Endothelial cell of umbilical vein (primary cell): ENCODE results near the gene ARMC7. TPM values are rescaled to one million over a fixed set of nuclear protein-coding genes. Genes with fewer than 3 reads are reported as not detected.
"Not testable (repeated sequence)": the region's sequence is repeated elsewhere in the genome, so short reads cannot be mapped to it uniquely, and the experiment has no call there.

Experiments
- BruUV-seq: library from RNA; stranded (reverse); fragments of 400-500 nt; replicated peaks from 2 replicates; lab custom pipeline; 2021; lab: Mats Ljungman, UMichigan
- CTCF ChIA-PET: fragments of 300-600, 350-600 bp; sonication (Branson Sonifier 250); formaldehyde crosslinking; loops from one replicate; lab custom pipeline; 2021; ENCODE audit warnings: antibody characterized with exemption, inconsistent platforms; lab: Charles Lee
- POLR2A ChIA-PET: fragments of 300-600, 350-600 bp; sonication (Branson Sonifier 250); formaldehyde crosslinking; loops from one replicate; lab custom pipeline; 2021; ENCODE audit warnings: antibody characterized with exemption, inconsistent platforms; lab: Charles Lee
- DNase-seq: peaks from one replicate; pipeline ENCODE4 v3.0.0-alpha.2; 2011; ENCODE audit warnings: low read depth, low spot score
- FAIRE-seq: peaks from 2 replicates; lab custom pipeline; 2011; peaks lifted over from hg19 to GRCh38; lab: Jason Lieb, UNC
- H2AFZ ChIP-seq: 2 replicates; pipeline ENCODE4 v1.6.0; 2012; ENCODE audit warnings: low read depth, low read length, control low read depth, inconsistent platforms
- H3K27ac ChIP-seq: 2 replicates; pipeline ENCODE4 v1.5.1; 2011; ENCODE audit warnings: low read depth, mild to moderate bottlenecking, control low read depth, low read length, moderate library complexity; ENCODE audit not compliant: insufficient read depth
- H3K27me3 ChIP-seq, 2 experiments: 2 replicates each; pipeline versions ENCODE4 v1.6.0 to v1.6.1; 2011; ENCODE audit warnings: low read length in 2 of 2, mixed read lengths in 1 of 2; ENCODE audit not compliant: control insufficient read depth in 2 of 2, insufficient read depth in 2 of 2
- H3K36me3 ChIP-seq, 2 experiments: 2 replicates in 1 of 2; 3 replicates in 1 of 2; pipeline ENCODE4 v1.5.1; 2011; ENCODE audit warnings: low read length in 2 of 2, mild to moderate bottlenecking in 1 of 2, moderate library complexity in 1 of 2; ENCODE audit not compliant: control insufficient read depth in 2 of 2, insufficient read depth in 2 of 2; ENCODE audit errors: extremely low read depth in 1 of 2
- H3K4me1 ChIP-seq: 3 replicates; pipeline ENCODE4 v1.5.1; 2011; ENCODE audit warnings: mild to moderate bottlenecking, low read length; ENCODE audit not compliant: control insufficient read depth, insufficient read depth; ENCODE audit errors: extremely low read depth
- H3K4me2 ChIP-seq: 2 replicates; pipeline ENCODE4 v1.6.1; 2011; ENCODE audit warnings: low read length, control low read depth, mixed read lengths; ENCODE audit not compliant: insufficient read depth
- H3K4me3 ChIP-seq, 3 experiments: fragments of 200-600 bp in 1 of 3; sonication (generic), shearing (Covaris generic) in 1 of 3; replicated peaks in 1 of 3; 2 replicates each; pipeline ENCODE4 v1.5.1; 2011 to 2016; ENCODE audit warnings: control low read depth in 3 of 3, low read length in 3 of 3, mild to moderate bottlenecking in 2 of 3, inconsistent platforms in 1 of 3, low read depth in 1 of 3, moderate library complexity in 1 of 3; ENCODE audit not compliant: insufficient read depth in 1 of 3
- H3K79me2 ChIP-seq: 2 replicates; pipeline ENCODE4 v1.6.0; 2012; ENCODE audit warnings: low read length, inconsistent platforms; ENCODE audit not compliant: control insufficient read depth, insufficient read depth
- H3K9ac ChIP-seq: replicated peaks from 2 replicates; pipeline ENCODE3; 2011; ENCODE audit warnings: low read length, control low read depth; ENCODE audit not compliant: insufficient read depth; ENCODE audit errors: extremely low read depth
- H3K9me1 ChIP-seq: replicated peaks from 3 replicates; pipeline ENCODE4 v1.6.0; 2011; ENCODE audit warnings: mild to moderate bottlenecking, low read length; ENCODE audit not compliant: control insufficient read depth, insufficient read depth; ENCODE audit errors: extremely low read depth
- H3K9me3 ChIP-seq: replicated peaks from 2 replicates; pipeline ENCODE4 v1.5.1; 2012; ENCODE audit warnings: low read length, inconsistent platforms; ENCODE audit not compliant: control insufficient read depth, insufficient read depth
- H4K20me1 ChIP-seq: replicated peaks from 2 replicates; pipeline ENCODE3; 2011; ENCODE audit warnings: mild to moderate bottlenecking, low read length; ENCODE audit not compliant: control insufficient read depth, insufficient read depth; ENCODE audit errors: extremely low read depth
- EZH2 ChIP-seq: IDR thresholded peaks from 2 replicates; pipeline ENCODE4 v1.6.1; 2012; ENCODE audit warnings: borderline replicate concordance, low read depth, mild to moderate bottlenecking, moderate library complexity, low read length, inconsistent platforms; ENCODE audit not compliant: severe bottlenecking
- POLR2A ChIP-seq: IDR thresholded peaks from 2 replicates; pipeline ENCODE4 v1.6.1; 2012; ENCODE audit warnings: low read depth, mild to moderate bottlenecking, control low read depth, low read length
- dilution Hi-C: fragments of 300-500 bp; cut with MboI; formaldehyde crosslinking; loops from one replicate; pipeline ENCODE4 v1.15.0; 2019; ENCODE audit warnings: low sequenced_read_pairs; ENCODE audit not compliant: extremely low pct_ligation_motif_present
- intact Hi-C: fragments of 100-400 bp; cut with micrococcal nuclease; formaldehyde crosslinking; loops from one replicate; pipeline ENCODE4 v1.10.0; 2022
- polyA plus RNA-seq, 4 experiments: library from polyadenylated mRNA; depleted of rRNA in 3 of 4; stranded (reverse) in 3 of 4; unstranded in 1 of 4; fragments of >200 nt; gene quantifications; 2 replicates each; pipeline versions ENCODE4 v1.2.1 to v1.2.3, GENCODE V29; 2011 to 2012; ENCODE audit warnings: missing spikeins in 1 of 4
- total RNA-seq: library from RNA; stranded (reverse); gene quantifications from 2 replicates; pipeline ENCODE4 v1.2.3, GENCODE V29; 2021
- TF ChIP-seq, protein P1 (sequence below), 2 donors: IDR thresholded peaks; 1 replicate in 1 of 2; 2 replicates in 1 of 2; pipeline ENCODE4 v1.5.1; 2011; ENCODE audit warnings: low read length in 2 of 2, mild to moderate bottlenecking in 2 of 2, moderate library complexity in 2 of 2, control low read depth in 1 of 2, inconsistent platforms in 1 of 2, low read depth in 1 of 2; ENCODE audit not compliant: insufficient read depth in 1 of 2; ENCODE audit errors: extremely low read depth in 1 of 2

ARMC7 gene
- total and polyA plus RNA-seq, 2 donors (not counting 3 experiments of a cell fraction or from before 2014, with no cell fraction given): 11.8 to 15.7 TPM

DNA sequence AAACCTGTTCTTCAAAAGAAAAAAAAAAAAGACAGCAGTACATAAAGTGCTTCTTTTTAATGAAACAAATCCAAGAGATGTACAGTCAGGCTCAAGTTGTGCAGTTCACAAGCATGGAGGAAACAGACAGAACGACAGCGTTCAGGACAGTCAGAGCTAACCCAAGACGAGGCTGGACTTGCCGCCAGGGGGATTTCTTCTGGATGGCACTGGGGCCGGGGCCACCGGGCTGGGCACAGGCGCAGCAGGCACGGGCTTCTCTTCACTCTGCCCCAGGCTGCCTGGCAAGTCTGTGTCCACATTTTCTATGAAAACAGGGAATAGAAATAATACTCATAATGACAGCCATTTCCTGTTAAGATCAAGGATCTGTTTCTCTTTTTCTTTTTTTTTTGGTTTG is 26.2 kb downstream of the ARMC7 start:
- Histone ChIP-seq H3K36me3 (peaks cover 9 to 10% of the 10 kb centered on the region in 2 experiments), H3K27ac (no peak overlapping the region), H2AFZ (no peak overlapping the region), H4K20me1 (no peaks in the 10 kb centered on the region), H3K9ac (no peak overlapping the region), H3K27me3 (no peaks in the 10 kb centered on the region), H3K4me2 (no peak overlapping the region), H3K9me1 (no peaks in the 10 kb centered on the region), H3K4me3 (no peak overlapping the region), H3K4me1 (peaks cover 5% of the 10 kb centered on the region), H3K79me2 (peaks cover 7% of the 10 kb centered on the region), H3K9me3 (no peaks in the 10 kb centered on the region)
- TF ChIP-seq, protein P1, sequence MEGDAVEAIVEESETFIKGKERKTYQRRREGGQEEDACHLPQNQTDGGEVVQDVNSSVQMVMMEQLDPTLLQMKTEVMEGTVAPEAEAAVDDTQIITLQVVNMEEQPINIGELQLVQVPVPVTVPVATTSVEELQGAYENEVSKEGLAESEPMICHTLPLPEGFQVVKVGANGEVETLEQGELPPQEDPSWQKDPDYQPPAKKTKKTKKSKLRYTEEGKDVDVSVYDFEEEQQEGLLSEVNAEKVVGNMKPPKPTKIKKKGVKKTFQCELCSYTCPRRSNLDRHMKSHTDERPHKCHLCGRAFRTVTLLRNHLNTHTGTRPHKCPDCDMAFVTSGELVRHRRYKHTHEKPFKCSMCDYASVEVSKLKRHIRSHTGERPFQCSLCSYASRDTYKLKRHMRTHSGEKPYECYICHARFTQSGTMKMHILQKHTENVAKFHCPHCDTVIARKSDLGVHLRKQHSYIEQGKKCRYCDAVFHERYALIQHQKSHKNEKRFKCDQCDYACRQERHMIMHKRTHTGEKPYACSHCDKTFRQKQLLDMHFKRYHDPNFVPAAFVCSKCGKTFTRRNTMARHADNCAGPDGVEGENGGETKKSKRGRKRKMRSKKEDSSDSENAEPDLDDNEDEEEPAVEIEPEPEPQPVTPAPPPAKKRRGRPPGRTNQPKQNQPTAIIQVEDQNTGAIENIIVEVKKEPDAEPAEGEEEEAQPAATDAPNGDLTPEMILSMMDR (IDR thresholded peaks at IDR 0.05; ENCODE audit: extremely low read depth in 1 of 2, insufficient read depth in 1 of 2, low read depth in 1 of 2, low read length in 2 of 2): peak in 1 of 2 donors; percentile 47
- TF ChIP-seq EZH2 (no peak), POLR2A (no peak)
- CTCF ChIA-PET: interaction anchor here (0.7 to 8.8 kb wide), 3 partner anchors 10 to 36 kb away, joined by 3 to 138 read pairs (median 3); no protein-coding TSS in a partner anchor
- peak; percentile 50 for FAIRE-seq
- DNase-seq: peak; percentile 32
- intact Hi-C loops: no loop called here
- BruUV-seq: no TSS peak
- POLR2A ChIA-PET: interaction anchor here (0.6 kb wide), 1 partner anchor 9 kb away, joined by 3 read pairs; no protein-coding TSS in a partner anchor
- dilution Hi-C loops: no loop called here

DNA sequence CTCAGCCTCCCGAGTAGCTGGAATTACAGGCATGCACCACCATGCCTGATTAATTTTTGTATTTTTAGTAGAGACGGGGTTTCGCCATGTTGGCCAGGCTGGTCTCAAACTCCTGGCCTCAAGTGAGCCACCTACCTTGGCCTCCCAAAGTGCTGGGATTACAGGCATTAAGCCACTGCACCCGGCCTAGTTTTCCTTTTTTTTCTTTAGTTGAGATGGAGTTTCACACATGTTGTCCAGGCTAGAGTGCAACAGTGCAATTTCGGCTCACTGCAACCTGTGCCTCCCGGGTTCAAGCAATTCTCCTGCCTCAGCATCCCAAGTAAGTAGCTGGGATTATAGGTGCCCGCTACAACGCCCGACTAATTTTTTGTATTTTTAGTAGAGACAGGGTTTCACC is 28.0 kb downstream of the ARMC7 start:
- dilution Hi-C loops, H3K9me1 ChIP-seq, BruUV-seq, FAIRE-seq, DNase-seq, POLR2A ChIA-PET, H3K9me3 ChIP-seq, H3K4me2 ChIP-seq, H3K79me2 ChIP-seq, H3K9ac ChIP-seq, intact Hi-C loops, H3K27ac ChIP-seq, H3K4me3 ChIP-seq, H2AFZ ChIP-seq, H4K20me1 ChIP-seq, H3K4me1 ChIP-seq, H3K27me3 ChIP-seq: not testable (repeated sequence)
- CTCF ChIA-PET: interaction anchor here (1.7 kb wide), 1 partner anchor 64 kb away, joined by 4 read pairs; no protein-coding TSS in a partner anchor
- peaks cover 13 to 16% of the 10 kb centered on the region in 2 experiments for H3K36me3 ChIP-seq
